Endodermal cell (in vitro differentiated cells): Measurements from ENCODE around the gene RBMS3. TPM values are rescaled to one million over a fixed set of nuclear protein-coding genes. Genes with fewer than 3 reads are reported as not detected.
A peak's percentile ranks its signal among the peaks of the same experiment; 100 is the strongest.

Experiments
- DNase-seq: peaks from one replicate; pipeline ENCODE4 v3.0.0-alpha.2; 2017
- H3K27ac ChIP-seq: 2 replicates; pipeline ENCODE4 v1.5.1; 2013; ENCODE audit warnings: mild to moderate bottlenecking, low read depth, low read length, moderate library complexity
- H3K27me3 ChIP-seq: 2 replicates; pipeline ENCODE4 v1.6.1; 2013; ENCODE audit warnings: mild to moderate bottlenecking, low read length, moderate library complexity; ENCODE audit not compliant: insufficient read depth, control insufficient read depth, poor library complexity, severe bottlenecking
- H3K36me3 ChIP-seq: 2 replicates; pipeline ENCODE4 v1.7.0; 2013; ENCODE audit warnings: mild to moderate bottlenecking, low read length, moderate library complexity; ENCODE audit not compliant: control insufficient read depth, insufficient read depth
- H3K4me1 ChIP-seq: one replicate; pipeline ENCODE4 v1.7.0; 2013; ENCODE audit warnings: low read length; ENCODE audit not compliant: control insufficient read depth, insufficient read depth
- H3K4me3 ChIP-seq: 2 replicates; pipeline ENCODE4 v1.5.1; 2013; ENCODE audit warnings: mild to moderate bottlenecking, low read length, moderate library complexity
- H3K9ac ChIP-seq: 2 replicates; pipeline ENCODE4 v1.6.1; 2013; ENCODE audit warnings: mild to moderate bottlenecking, low read length, moderate library complexity; ENCODE audit not compliant: poor library complexity, severe bottlenecking; ENCODE audit errors: extremely low read depth
- H3K9me3 ChIP-seq: 2 replicates; pipeline ENCODE4 v1.6.1; 2013; ENCODE audit warnings: mild to moderate bottlenecking, low read length, moderate library complexity; ENCODE audit not compliant: control insufficient read depth
- H3K27ac Mint-ChIP-seq: 2 replicates; pipeline ENCODE4 v1.8.0; 2020; ENCODE audit warnings: mixed read lengths
- H3K27me3 Mint-ChIP-seq: 2 replicates; pipeline ENCODE4 v1.8.0; 2021; ENCODE audit warnings: mild to moderate bottlenecking, mixed read lengths; ENCODE audit not compliant: insufficient read depth
- H3K36me3 Mint-ChIP-seq: 2 replicates; pipeline ENCODE4 v1.8.0; 2020; ENCODE audit warnings: low read depth, mixed read lengths
- H3K4me1 Mint-ChIP-seq: 2 replicates; pipeline ENCODE4 v1.8.0; 2020; ENCODE audit warnings: mixed read lengths
- H3K4me3 Mint-ChIP-seq: 2 replicates; pipeline ENCODE4 v1.8.0; 2020; ENCODE audit warnings: mild to moderate bottlenecking, moderate library complexity, mixed read lengths
- H3K9me3 Mint-ChIP-seq: 2 replicates; pipeline ENCODE4 v1.8.0; 2020; ENCODE audit warnings: mild to moderate bottlenecking, mixed read lengths
- WGBS, 2 experiments: methylation state at CpG; one replicate each; pipeline versions ENCODE4 v1.1.5 to v1.1.7; 2013; ENCODE audit warnings: missing lambda C conversion rate in 2 of 2, mixed read lengths in 1 of 2; ENCODE audit not compliant: insufficient coverage in 1 of 2, insufficient read length in 1 of 2; 5-methylcytosine and 5-hydroxymethylcytosine counted together
- total RNA-seq, 2 donors: library from RNA; stranded (reverse); fragmentation: NEBNext Ultra II Directional in 1 of 2; extraction: Animal tissue kit (Norgen Biotek cat#: 25700) in 1 of 2; gene quantifications; 2 replicates in 1 of 2; 3 replicates in 1 of 2; pipeline ENCODE4 v1.2.1, GENCODE V29; 2021
- TF ChIP-seq, protein P1 (sequence below): fragments of 200-600 bp; sonication (generic); conservative IDR thresholded peaks from 2 replicates; pipeline ENCODE4 v1.5.0; 2021; ENCODE audit warnings: antibody characterized with exemption, mild to moderate bottlenecking

The RBMS3 gene
- total RNA-seq, 2 donors from 2014 or later: 2.0 to 7.3 TPM

GRCh38 chr3:29426302-29427226 is 145.7 kb downstream of the RBMS3 start:
- peaks cover 12% of the 10 kb centered on the region for H3K4me1 Mint-ChIP-seq
- no peaks in the 10 kb centered on the region for H3K36me3 Mint-ChIP-seq
- no peak overlapping the region for H3K27ac ChIP-seq
- no peak for DNase-seq
- H3K27me3 Mint-ChIP-seq: no peaks in the 10 kb centered on the region
- 95 to 100% methylated on average over 1 to 2 of the region's 2 CpGs for WGBS, 2 experiments
- H3K36me3 ChIP-seq: no peaks in the 10 kb centered on the region
- H3K9ac ChIP-seq: no peak overlapping the region
- H3K27me3 ChIP-seq: no peaks in the 10 kb centered on the region
- TF ChIP-seq, protein P1, sequence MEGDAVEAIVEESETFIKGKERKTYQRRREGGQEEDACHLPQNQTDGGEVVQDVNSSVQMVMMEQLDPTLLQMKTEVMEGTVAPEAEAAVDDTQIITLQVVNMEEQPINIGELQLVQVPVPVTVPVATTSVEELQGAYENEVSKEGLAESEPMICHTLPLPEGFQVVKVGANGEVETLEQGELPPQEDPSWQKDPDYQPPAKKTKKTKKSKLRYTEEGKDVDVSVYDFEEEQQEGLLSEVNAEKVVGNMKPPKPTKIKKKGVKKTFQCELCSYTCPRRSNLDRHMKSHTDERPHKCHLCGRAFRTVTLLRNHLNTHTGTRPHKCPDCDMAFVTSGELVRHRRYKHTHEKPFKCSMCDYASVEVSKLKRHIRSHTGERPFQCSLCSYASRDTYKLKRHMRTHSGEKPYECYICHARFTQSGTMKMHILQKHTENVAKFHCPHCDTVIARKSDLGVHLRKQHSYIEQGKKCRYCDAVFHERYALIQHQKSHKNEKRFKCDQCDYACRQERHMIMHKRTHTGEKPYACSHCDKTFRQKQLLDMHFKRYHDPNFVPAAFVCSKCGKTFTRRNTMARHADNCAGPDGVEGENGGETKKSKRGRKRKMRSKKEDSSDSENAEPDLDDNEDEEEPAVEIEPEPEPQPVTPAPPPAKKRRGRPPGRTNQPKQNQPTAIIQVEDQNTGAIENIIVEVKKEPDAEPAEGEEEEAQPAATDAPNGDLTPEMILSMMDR: no peak
- H3K27ac Mint-ChIP-seq: no peak overlapping the region
- no peaks in the 10 kb centered on the region for H3K9me3 ChIP-seq
- no peak overlapping the region for H3K4me3 Mint-ChIP-seq
- no peak overlapping the region for H3K4me3 ChIP-seq
- H3K9me3 Mint-ChIP-seq: no peaks in the 10 kb centered on the region
- H3K4me1 ChIP-seq: no peaks in the 10 kb centered on the region

DNA sequence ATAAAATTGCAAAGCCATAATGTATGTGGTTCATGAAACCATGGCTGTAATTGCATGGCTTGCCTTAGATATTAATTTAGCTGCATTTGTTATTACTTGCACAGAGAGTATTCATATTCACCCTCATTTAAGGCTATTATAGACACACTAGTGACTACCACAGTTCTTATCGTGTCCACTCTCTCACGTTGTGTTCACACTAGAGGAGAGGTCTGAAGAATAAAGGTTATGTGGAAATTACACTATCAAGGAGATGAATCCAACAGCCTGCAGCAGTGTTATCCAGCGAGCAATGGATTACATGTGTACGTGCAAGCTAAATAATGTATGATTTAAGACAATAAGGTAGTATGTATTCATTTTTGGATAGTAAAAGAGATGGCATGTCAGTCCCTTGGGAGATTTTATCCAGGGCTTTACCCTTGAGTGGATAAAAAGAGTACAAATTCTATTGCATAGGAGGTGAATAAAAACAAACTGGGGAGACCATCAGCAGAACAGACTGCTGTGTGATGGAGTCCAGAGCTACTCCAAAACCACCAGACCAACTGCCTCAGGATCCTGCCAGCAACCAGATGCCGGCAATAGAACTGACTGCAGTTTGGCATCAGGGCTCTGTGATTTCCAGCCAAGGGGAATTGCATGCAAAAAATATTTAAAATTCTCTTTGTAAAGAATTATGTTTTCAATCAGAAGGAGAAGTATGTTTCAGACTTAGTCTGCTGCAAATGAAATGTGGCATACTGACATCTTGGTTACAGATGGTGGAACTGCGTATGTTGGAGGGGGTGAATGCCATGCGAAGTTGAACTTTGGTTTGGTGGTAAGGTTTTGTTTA is 146.6 kb downstream of the RBMS3 start:
- Histone ChIP-seq H3K36me3 (no peaks in the 10 kb centered on the region), H3K9ac (no peak overlapping the region), H3K4me1 (no peaks in the 10 kb centered on the region), H3K4me3 (no peak overlapping the region), H3K9me3 (no peaks in the 10 kb centered on the region), H3K27ac (no peak overlapping the region), H3K27me3 (no peaks in the 10 kb centered on the region)
- DNase-seq: no peak
- no peak overlapping the region for H3K27ac Mint-ChIP-seq
- no peaks in the 10 kb centered on the region for H3K27me3 Mint-ChIP-seq
- no peaks in the 10 kb centered on the region for H3K36me3 Mint-ChIP-seq
- peaks cover 12% of the 10 kb centered on the region for H3K4me1 Mint-ChIP-seq
- no peaks in the 10 kb centered on the region for H3K9me3 Mint-ChIP-seq
- no peak overlapping the region for H3K4me3 Mint-ChIP-seq
- TF ChIP-seq, protein P1: no peak
- WGBS, 2 experiments: 92 to 96% methylated on average over 2 to 7 of the region's 7 CpGs

GRCh38 chr3:29429055-29429679 is 148.3 kb downstream of the RBMS3 start:
- no peak overlapping the region for H3K27ac ChIP-seq
- Mint-ChIP-seq H3K9me3 (no peaks in the 10 kb centered on the region), H3K4me1 (peaks cover 12% of the 10 kb centered on the region), H3K27ac (peak overlapping the region; percentile 62), H3K36me3 (no peaks in the 10 kb centered on the region), H3K27me3 (peaks cover 5% of the 10 kb centered on the region), H3K4me3 (no peak overlapping the region)
- H3K27me3 ChIP-seq: peaks cover 6% of the 10 kb centered on the region
- H3K4me3 ChIP-seq: no peak overlapping the region
- no peaks in the 10 kb centered on the region for H3K4me1 ChIP-seq
- no peaks in the 10 kb centered on the region for H3K36me3 ChIP-seq
- TF ChIP-seq, protein P1: no peak
- no peak overlapping the region for H3K9ac ChIP-seq
- no peak for DNase-seq
- WGBS, 2 experiments: 80 to 87% methylated on average over 1 to 4 of the region's 4 CpGs
- no peaks in the 10 kb centered on the region for H3K9me3 ChIP-seq
